GM13976 (cell line): Measurements from ENCODE around the gene CREB1.
"Not testable (repeated sequence)": the region's sequence is repeated elsewhere in the genome, so short reads cannot be mapped to it uniquely, and the experiment has no call there.

Source experiments
- DNase-seq: peaks from one replicate; pipeline ENCODE4 v3.0.0; 2012; ENCODE audit warnings: low spot score
- in situ Hi-C: fragments of 300-500 bp; cut with MboI; formaldehyde crosslinking; loops from one replicate; pipeline ENCODE4 v1.12.0; 2022; ENCODE audit warnings: low sequenced_read_pairs, mixed read lengths, inconsistent platforms; ENCODE audit not compliant: unreplicated experiment
- TF ChIP-seq, protein P1 (sequence below): IDR thresholded peaks from 2 replicates; pipeline ENCODE4 v1.5.1; 2012; ENCODE audit warnings: borderline replicate concordance, mild to moderate bottlenecking; ENCODE audit not compliant: insufficient read depth; ENCODE audit errors: extremely low read depth, missing control alignments, control extremely low read depth

Gene CREB1

DNA sequence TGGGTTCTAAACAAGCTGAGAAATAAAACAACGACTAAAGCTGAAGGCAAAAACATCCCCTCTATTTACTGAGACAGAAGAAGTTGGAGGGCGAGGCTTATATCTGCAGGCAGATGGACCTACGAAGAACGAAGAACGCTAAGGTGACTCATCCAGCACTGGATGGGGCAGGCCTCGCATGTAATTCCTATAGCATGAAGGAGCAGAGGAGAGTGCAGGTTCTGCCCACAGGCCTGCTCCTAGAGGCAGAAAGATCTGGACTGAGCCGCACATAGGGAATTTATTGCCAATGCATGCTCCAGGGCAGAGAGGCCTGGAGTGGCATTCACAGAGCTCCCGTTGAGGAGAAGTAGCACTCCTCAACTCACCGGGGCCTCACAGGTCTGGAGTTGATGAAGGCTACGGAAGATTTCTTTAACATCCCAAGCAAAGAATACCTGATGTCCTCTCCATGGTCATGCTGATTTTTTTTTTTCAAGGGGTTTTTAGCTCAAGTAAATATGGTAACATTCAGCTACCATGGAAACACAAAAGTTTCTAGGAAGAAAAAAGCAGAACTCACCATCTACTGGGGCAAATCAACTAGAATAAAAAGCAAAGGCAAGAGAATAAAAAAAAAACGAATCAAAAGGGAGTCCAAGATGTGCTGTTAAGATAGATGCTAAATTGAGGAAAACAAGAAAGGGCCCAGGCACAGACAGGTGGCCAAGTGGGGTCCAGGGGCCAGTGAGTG lies 105.9 kb downstream of the CREB1 start:
- in situ Hi-C loops, result no loop called here
- TF ChIP-seq, protein P1, sequence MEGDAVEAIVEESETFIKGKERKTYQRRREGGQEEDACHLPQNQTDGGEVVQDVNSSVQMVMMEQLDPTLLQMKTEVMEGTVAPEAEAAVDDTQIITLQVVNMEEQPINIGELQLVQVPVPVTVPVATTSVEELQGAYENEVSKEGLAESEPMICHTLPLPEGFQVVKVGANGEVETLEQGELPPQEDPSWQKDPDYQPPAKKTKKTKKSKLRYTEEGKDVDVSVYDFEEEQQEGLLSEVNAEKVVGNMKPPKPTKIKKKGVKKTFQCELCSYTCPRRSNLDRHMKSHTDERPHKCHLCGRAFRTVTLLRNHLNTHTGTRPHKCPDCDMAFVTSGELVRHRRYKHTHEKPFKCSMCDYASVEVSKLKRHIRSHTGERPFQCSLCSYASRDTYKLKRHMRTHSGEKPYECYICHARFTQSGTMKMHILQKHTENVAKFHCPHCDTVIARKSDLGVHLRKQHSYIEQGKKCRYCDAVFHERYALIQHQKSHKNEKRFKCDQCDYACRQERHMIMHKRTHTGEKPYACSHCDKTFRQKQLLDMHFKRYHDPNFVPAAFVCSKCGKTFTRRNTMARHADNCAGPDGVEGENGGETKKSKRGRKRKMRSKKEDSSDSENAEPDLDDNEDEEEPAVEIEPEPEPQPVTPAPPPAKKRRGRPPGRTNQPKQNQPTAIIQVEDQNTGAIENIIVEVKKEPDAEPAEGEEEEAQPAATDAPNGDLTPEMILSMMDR, result no peak

DNA sequence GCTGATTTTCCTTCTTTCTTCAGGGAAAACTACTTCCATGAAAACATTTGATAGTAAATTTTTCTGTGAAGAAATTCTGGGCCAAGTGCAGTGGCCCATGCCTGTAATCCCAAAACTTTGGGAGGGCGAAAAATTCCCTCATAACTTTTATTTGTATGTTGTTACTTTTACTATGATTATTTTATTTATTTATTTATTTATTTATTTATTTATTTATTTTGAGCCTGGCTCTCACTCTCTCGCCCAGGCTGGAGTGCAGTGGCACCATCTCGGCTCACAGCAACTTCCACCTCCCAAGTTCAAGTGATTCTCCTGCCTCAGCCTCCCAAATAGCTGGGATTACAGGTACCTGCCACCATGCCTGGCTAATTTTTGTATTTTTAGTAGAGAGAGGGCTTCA lies 109.5 kb downstream of the CREB1 start:
- DNase-seq, in situ Hi-C loops: not testable (repeated sequence)

More for the DNA sequence above, 105.9 kb downstream of the CREB1 start:
- no peak for DNase-seq

DNA sequence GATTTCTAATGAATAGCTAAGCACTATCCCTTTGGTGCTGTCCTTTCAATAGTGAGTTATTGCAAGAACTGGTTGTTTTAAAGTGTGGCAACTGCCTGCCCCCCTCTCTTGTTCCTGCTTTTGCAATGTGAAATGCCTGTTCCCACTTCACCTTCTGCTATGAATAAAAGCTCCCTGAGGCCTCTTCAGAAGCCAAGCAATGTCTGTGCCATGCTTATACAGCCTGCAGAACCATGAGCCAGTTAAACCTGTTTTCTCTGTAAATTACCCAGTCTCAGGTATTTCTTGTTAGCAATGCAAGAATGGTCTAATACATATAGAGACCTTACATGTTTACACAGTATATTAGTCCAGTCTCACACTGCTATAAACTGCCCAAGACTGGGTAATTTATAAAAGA lies 110.4 kb downstream of the CREB1 start:
- no peak for DNase-seq
- in situ Hi-C loops, result no loop called here
- TF ChIP-seq, protein P1, result no peak

DNA sequence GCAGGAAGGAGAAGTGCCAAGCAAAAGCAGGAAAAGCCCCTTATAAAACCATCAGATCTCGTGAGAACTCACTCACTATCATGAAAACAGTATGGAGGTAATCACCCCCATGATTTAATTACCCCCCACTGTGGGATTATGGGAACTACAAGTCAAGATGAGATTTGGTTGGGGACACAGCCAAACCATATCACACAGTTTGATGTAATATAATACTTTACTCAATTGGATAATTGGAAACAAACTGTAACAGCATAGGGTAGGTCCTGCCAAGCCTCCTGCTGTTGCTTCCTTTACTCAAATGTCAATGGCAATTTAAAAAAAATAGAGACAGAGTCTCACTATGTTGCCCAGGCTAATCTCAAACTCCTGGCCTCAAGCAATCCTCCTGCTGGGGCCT lies 110.9 kb downstream of the CREB1 start:
- in situ Hi-C loops, result no loop called here
- TF ChIP-seq, protein P1, result no peak
- no peak for DNase-seq

DNA sequence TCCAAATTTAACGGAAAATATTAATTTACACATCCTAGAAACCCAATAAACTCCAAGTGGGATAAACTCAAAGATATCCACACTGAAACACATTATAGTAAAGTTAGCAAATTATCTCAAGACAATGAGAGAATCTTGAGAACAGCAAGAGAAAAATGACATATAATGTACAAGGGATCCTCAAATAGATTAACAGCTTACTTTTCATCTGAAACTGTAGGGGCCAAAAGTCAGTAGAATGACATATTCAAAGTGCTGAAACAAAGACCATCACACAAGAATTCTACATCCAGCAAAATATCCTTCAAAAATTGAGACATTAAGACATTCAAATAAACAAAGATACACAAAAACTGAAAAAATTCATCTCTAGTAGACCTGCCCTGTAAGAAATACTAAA lies 114.1 kb downstream of the CREB1 start:
- in situ Hi-C loops, result no loop called here
- DNase-seq, result no peak
- TF ChIP-seq, protein P1, result no peak

DNA sequence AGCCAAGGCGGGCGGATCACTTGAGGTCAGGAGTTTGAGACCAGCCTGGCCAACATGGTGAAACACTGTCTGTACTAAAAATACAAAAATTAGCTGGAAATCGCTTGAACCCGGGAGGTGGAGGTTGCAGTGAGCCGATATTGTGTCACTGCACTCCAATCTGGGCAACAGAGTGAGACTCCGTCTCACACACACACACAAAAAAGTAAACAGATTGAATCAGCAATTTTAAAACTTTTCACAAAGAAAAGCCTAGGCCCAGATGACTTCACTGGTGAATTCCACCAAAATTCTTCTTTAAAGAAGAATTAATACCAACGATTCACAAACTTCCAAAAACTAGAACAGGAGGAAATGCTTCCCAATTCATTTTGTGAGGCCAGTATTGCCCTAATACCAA lies 116.8 kb downstream of the CREB1 start:
- in situ Hi-C loops, DNase-seq: not testable (repeated sequence)
